Activated CD4-positive, CD25-positive, alpha-beta regulatory T cell (primary cell): ENCODE measurements around the gene PLET1.

Source experiments
- DNase-seq, 4 experiments: peaks; one replicate each; lab custom pipeline; 2025; lab: John Stamatoyannopoulos, UW

The PLET1 gene, protein sequence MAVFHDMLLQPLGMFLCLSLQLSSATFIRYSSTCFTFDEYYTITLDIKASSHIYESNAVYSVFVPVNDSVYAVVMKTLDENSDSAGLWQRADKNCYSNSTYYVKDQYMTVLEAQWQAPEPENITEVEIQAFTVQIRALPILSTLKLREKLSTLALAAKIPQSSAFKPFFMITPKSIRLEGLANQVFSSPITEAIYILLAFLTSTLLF

GRCh38 chr11:112260490-112260889 is at the start of gene PLET1:
Gene PLET1, minus strand, starts transcription at chr11:112260860. Its CDS starts 271 bp downstream, at chr11:112260589.
- DNase-seq: no peak

DNA sequence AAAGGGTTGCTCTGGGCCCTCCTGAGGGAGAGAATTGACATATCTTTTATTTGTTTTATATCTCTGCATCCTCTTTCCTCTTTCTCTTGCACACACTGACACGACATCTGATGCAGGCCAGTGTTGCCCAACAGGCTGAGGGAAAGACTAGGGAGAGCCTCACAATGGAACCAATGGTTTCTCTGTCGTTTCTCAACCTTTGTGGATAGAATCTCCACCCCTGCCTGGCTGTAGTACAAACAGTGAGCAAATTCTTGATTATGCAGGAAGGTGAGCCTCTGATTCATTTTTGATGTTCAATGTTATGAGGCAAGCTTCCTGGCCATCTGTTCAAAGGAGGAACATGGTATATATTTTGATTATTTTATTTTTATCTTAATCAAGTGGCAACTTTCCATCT is 49.8 kb upstream of the PLET1 start:
- no peak for DNase-seq

- DNase-seq: no peak
Observed at GRCh38 chr11:112308651-112309050, 48.0 kb upstream of the PLET1 start.

GRCh38 chr11:112307616-112308015 is 47.0 kb upstream of the PLET1 start:
- no peak for DNase-seq

- no peak for DNase-seq
Observed at GRCh38 chr11:112306230-112306629, 45.6 kb upstream of the PLET1 start.

- no peak for DNase-seq
Observed at GRCh38 chr11:112304914-112305313, 44.3 kb upstream of the PLET1 start.

GRCh38 chr11:112303616-112304015 is 43.0 kb upstream of the PLET1 start:
- no peak for DNase-seq

- DNase-seq: no peak
Observed at GRCh38 chr11:112302226-112302868, 41.7 kb upstream of the PLET1 start.

DNA sequence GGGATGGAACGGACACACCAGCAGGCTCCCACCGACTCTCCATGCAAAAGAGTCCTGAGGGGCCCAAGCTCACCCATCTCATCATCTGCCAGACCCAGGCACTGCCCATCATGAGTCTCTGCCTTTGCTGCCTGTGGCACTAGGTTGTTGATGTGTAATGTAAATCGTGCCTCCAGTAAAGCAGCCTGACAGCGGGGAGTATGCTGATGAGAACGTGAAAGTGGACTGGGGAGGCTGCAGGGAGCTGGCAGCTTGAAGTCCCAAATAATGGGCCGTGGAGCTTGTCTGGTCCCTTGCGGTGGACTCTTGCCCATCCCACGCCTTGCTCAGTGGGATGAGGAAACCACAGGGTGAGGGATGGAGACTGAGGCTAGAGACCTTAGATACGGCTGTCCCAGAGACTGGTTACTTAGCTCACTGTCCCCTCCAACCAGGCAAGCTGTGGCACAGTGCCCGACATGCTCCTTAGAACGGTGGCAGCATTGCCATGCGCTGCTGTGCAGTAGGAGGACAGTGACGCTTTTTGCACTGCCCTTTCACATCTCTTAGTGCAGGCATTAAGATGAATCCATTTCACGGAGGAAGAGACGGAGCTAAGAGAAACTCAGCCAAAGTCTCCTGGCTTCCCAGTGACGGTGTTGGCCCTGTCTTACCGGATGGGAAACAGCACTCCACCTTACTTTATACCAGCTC is 39.6 kb upstream of the PLET1 start:
- DNase-seq: no peak

GRCh38 chr11:112298535-112298934 is 37.9 kb upstream of the PLET1 start:
- no peak for DNase-seq

- no peak for DNase-seq
Observed at GRCh38 chr11:112297248-112297866, 36.7 kb upstream of the PLET1 start.

DNA sequence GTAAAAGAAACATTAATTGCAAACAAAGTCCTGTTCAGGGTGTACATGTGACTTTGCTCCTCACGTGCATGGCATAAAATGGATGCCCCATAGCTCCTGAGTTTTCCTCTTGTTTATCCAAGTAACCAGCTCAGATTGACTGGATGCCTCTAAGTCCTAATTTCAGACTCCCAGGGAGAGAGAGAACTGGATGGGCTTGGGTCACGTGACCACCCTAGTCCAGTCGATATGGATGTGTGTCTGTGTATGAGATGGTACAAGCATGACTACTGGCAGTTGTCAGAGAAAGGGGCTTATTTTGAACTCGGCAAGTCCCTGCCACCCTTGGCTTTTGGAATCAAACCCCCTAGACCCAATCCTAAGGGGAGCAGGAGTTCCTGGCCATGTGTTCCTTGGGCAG is 35.4 kb upstream of the PLET1 start:
- no peak for DNase-seq

GRCh38 chr11:112294688-112295340 is 34.2 kb upstream of the PLET1 start:
- no peak for DNase-seq

DNA sequence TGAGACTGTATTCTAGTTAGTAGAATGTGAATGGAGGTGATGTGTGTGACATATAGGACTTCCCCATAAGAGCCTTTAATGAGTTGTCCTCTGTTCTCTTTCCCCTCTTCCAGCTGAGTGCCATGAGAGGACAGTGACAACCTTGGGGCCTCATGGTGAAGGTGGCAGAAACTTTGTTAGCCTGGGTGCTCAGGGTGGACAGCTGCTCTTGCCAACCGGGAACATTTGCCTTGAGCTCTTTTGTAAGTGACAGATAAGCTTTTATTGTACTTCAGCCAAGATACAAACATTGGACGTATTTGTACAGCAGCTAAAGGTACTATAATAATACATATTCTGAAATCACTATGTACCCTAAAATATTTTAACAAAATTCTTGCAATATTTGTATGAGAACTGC is 33.0 kb upstream of the PLET1 start:
- no peak for DNase-seq

DNA sequence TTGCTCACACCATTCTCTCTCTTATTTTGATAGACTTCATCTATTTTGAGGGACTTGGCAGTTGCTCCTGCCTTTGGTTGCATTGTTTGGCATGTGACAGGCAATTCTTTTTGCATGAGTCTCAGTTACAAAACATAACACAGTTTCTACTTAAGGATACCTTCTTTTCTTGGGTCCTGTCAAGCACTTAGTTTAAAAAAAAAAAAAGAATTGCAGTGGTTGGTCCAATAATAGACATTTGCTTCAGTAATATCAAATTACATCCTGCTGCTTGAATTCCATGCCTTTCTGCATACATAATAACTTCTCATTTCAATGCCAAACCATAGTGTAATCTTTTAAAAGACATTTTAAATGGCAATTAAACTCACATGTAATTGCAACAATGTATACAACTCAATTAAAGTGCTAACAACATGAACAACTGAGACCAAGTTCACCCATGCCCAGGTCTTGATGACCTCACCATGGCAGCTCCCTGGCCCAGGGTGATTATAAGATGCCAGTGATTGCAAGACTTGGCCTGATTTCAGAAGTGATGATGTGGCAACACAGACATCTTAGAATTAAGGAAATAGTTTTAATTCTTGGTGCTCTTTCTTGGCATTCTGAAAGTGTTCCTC is 32.2 kb upstream of the PLET1 start:
- DNase-seq: no peak

DNA sequence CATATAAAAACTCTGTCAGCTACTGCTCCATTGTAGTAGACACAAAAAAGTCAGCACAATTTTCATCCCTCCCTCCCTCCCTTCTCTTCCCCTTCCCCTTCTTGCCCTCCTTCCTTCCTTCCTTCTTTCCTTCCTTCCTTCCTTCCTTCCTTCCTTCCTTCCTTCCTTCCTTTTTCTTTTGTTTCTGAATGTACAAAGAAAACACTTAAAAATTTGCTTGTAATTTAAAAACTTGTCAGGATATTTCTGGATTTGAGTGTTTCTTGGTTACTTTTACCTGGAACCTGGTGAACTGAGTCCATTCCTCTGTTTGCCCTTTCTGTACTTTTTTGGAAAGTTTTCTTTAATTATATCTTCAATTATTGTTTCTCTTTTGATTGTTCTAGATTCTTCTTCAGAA is 31.5 kb upstream of the PLET1 start:
- DNase-seq: no peak

GRCh38 chr11:112291191-112291590 is 30.5 kb upstream of the PLET1 start:
- no peak for DNase-seq

GRCh38 chr11:112290493-112290850 is 29.8 kb upstream of the PLET1 start:
- no peak for DNase-seq

GRCh38 chr11:112289588-112290492 is 29.2 kb upstream of the PLET1 start:
- peak; percentile 60 to 74 (median 68) for DNase-seq

DNA sequence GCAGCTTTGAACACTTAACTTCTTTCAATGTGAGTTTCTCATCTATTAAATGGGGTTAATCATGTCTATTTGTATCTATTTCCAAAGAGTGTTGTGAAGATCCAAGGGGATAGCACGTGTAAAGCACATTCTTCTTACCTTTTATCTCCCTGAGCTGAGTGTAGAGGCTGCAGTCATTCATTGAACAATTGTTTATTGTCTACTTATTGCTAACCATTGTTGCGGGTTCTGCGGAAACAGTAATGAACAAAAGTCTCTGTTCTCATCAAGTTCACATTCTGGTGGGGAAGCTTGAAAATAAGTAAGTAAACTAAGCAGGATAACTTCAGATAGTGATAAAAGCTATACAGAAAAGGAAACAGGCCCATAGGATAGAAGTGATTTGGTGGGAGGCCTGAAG is 27.4 kb upstream of the PLET1 start:
- no peak for DNase-seq

DNA sequence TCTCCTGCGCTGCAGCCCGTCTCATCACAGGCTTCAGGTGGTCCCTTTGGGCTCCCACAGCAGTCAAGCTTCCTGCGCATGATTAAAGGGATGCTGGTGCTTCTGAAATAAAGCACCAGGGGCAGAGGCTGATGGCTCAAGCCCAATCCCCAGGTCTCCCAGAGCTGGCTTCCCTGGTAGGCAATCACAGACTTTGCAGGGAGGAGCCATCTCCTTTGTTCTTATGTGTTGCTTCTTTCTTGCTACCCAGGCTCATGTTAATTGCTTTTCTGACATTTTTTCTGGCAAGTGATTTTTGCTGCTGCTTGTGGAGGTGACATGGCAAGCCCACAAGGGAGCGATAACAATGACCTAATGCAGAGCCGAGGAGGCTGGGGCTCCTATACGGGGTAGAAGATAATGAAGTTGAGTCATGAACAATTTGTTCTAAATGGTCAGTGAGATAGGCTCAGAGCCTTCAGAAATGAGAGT is 25.2 kb upstream of the PLET1 start:
- no peak for DNase-seq
